Lower leg skin (tissue), 3 donors: ENCODE data around the gene ADAMTSL1.

Experiments used
- CTCF ChIP-seq, 3 donors: fragments of 450-650 bp; IDR thresholded peaks; one replicate each; pipeline ENCODE4 v1.5.1; 2016; ENCODE audit warnings: antibody characterized with exemption in 3 of 3, mild to moderate bottlenecking in 3 of 3, moderate library complexity in 2 of 3
- POLR2A ChIP-seq, 2 donors: fragments of 450-650 bp; IDR thresholded peaks; one replicate each; pipeline ENCODE4 v1.6.1; 2016 to 2017; ENCODE audit warnings: antibody characterized with exemption in 2 of 2, mild to moderate bottlenecking in 1 of 2, moderate library complexity in 1 of 2

GRCh38 chr9:18479405-18479804, 5.5 kb downstream of the ADAMTSL1 start:
- TF ChIP-seq POLR2A (IDR thresholded peaks at IDR 0.05) (no peak), CTCF (IDR thresholded peaks at IDR 0.05) (no peak)
